ENCODE results near the gene CIT.

- TF ChIP-seq ZNF274 (IDR thresholded peaks at IDR 0.05; ENCODE audit: low read depth, low read length) (no peak), YY1 (IDR thresholded peaks at IDR 0.05; ENCODE audit: insufficient read depth, insufficient read length) (no peak)
Observed at GRCh38 chr12:119666226-119666795, 210.8 kb downstream of the CIT start.
